GM23338 (cell line): Measurements from ENCODE around the gene ADGRD1. TPM values are rescaled to one million over a fixed set of nuclear protein-coding genes. Genes with fewer than 3 reads are reported as not detected.

ENCODE experiments used
- ATAC-seq: fragments of 200-7000 bp; cut with Tn5 transposase; 3 replicates; pipeline ENCODE4 v1.9.1; 2020
- DNase-seq: peaks from one replicate; pipeline ENCODE4 v3.0.0-alpha.2; 2015; ENCODE audit warnings: low spot score
- H2AFZ ChIP-seq: fragments of 200-600 bp; sonication (generic); 2 replicates; pipeline ENCODE4 v1.8.0; 2016; ENCODE audit warnings: antibody characterized with exemption, mild to moderate bottlenecking, moderate library complexity
- H3F3A ChIP-seq: fragments of 200-600 bp; sonication (generic); replicated peaks from 2 replicates; pipeline ENCODE4 v1.8.0; 2017; ENCODE audit warnings: antibody characterized with exemption, mixed run types, low read depth
- H3K27ac ChIP-seq: fragments of 200-600 bp; sonication (generic); 2 replicates; pipeline ENCODE4 v1.6.1; 2016; ENCODE audit warnings: low read depth
- H3K27me3 ChIP-seq: fragments of 200-600 bp; sonication (generic); 2 replicates; pipeline ENCODE4 v1.8.0; 2016; ENCODE audit warnings: mild to moderate bottlenecking, mixed run types, moderate library complexity; ENCODE audit not compliant: insufficient read depth
- H3K36me3 ChIP-seq: fragments of 200-600 bp; sonication (generic); 2 replicates; pipeline ENCODE4 v1.8.0; 2016; ENCODE audit warnings: mild to moderate bottlenecking; ENCODE audit not compliant: insufficient read depth
- H3K4me1 ChIP-seq: fragments of 200-600 bp; sonication (generic); 2 replicates; pipeline ENCODE4 v1.8.0; 2016; ENCODE audit warnings: mild to moderate bottlenecking, moderate library complexity; ENCODE audit not compliant: insufficient read depth
- H3K4me2 ChIP-seq: fragments of 200-600 bp; sonication (generic); 2 replicates; pipeline ENCODE4 v1.7.1; 2017; ENCODE audit warnings: mixed run types
- H3K4me3 ChIP-seq: fragments of 200-600 bp; sonication (generic); 2 replicates; pipeline ENCODE4 v1.6.1; 2016; ENCODE audit warnings: mixed run types
- H3K79me2 ChIP-seq: fragments of 200-600 bp; sonication (generic); replicated peaks from 2 replicates; pipeline ENCODE4 v1.8.0; 2017; ENCODE audit warnings: mild to moderate bottlenecking; ENCODE audit not compliant: insufficient read depth
- H3K9me2 ChIP-seq: fragments of 200-600 bp; sonication (generic); 2 replicates; pipeline ENCODE4 v1.8.0; 2017; ENCODE audit not compliant: insufficient read depth
- H4K20me1 ChIP-seq: fragments of 200-600 bp; sonication (generic); replicated peaks from 2 replicates; pipeline ENCODE4 v1.8.0; 2017; ENCODE audit warnings: mild to moderate bottlenecking; ENCODE audit not compliant: insufficient read depth
- H3K27ac Mint-ChIP-seq: 2 replicates; pipeline ENCODE4 v1.8.0; 2020; ENCODE audit warnings: inconsistent platforms, mild to moderate bottlenecking, moderate library complexity, mixed read lengths
- H3K27me3 Mint-ChIP-seq: 3 replicates; pipeline ENCODE4 v1.8.0; 2022; ENCODE audit warnings: low read depth, mild to moderate bottlenecking, moderate library complexity, mixed read lengths, inconsistent platforms; ENCODE audit not compliant: insufficient read depth, poor library complexity
- H3K36me3 Mint-ChIP-seq: 3 replicates; pipeline ENCODE4 v1.8.0; 2021; ENCODE audit warnings: low read depth, mild to moderate bottlenecking, inconsistent platforms, moderate library complexity, mixed read lengths
- H3K4me1 Mint-ChIP-seq: 3 replicates; pipeline ENCODE4 v1.8.0; 2020; ENCODE audit warnings: mild to moderate bottlenecking, inconsistent platforms, mixed read lengths
- H3K4me3 Mint-ChIP-seq: 3 replicates; pipeline ENCODE4 v1.8.0; 2021; ENCODE audit warnings: moderate library complexity, mild to moderate bottlenecking, inconsistent platforms, mixed read lengths
- H3K9me3 Mint-ChIP-seq: 3 replicates; pipeline ENCODE4 v1.8.0; 2020; ENCODE audit warnings: moderate library complexity, mild to moderate bottlenecking, inconsistent platforms, mixed read lengths
- CREB1 ChIP-seq: fragments of 250-450 bp; sonication (Bioruptor Pico); IDR thresholded peaks from 2 replicates; pipeline ENCODE4 v1.5.0; 2020; ENCODE audit warnings: low read depth, mild to moderate bottlenecking, moderate library complexity
- CTCF ChIP-seq, 2 experiments: fragments of 200-600 bp in 1 of 2; sonication (generic) in 1 of 2; conservative IDR thresholded peaks; 2 replicates each; pipeline versions ENCODE4 v1.5.1 to v1.6.1; 2016 to 2017; ENCODE audit warnings: antibody characterized with exemption in 2 of 2, low read depth in 2 of 2, mild to moderate bottlenecking in 2 of 2, moderate library complexity in 1 of 2
- EZH2 ChIP-seq: fragments of 200-600 bp; sonication (generic); IDR thresholded peaks from one replicate; pipeline ENCODE4 v1.8.0; 2017; ENCODE audit warnings: antibody characterized with exemption, mild to moderate bottlenecking, low read depth; ENCODE audit not compliant: unreplicated experiment
- EZH2phosphoT487 ChIP-seq: fragments of 200-600 bp; sonication (generic); IDR thresholded peaks from one replicate; pipeline ENCODE4 v1.8.1; 2018; ENCODE audit warnings: antibody characterized with exemption; ENCODE audit not compliant: unreplicated experiment
- JUNB ChIP-seq: IDR thresholded peaks from one replicate; pipeline ENCODE4 v1.6.1; 2016; ENCODE audit warnings: antibody characterized with exemption; ENCODE audit not compliant: unreplicated experiment
- NANOG ChIP-seq: IDR thresholded peaks from 2 replicates; pipeline ENCODE4 v1.6.1; 2016; ENCODE audit warnings: antibody characterized with exemption, borderline replicate concordance
- POLR2AphosphoS5 ChIP-seq: IDR thresholded peaks from 2 replicates; pipeline ENCODE4 v1.6.1; 2016; ENCODE audit warnings: antibody characterized with exemption, low read depth
- STAT1 ChIP-seq: IDR thresholded peaks from one replicate; pipeline ENCODE4 v1.6.1; 2016; ENCODE audit warnings: antibody characterized with exemption; ENCODE audit not compliant: unreplicated experiment
- ZNF114 ChIP-seq: fragments of 250-450 bp; sonication (Bioruptor Pico); IDR thresholded peaks from 2 replicates; pipeline ENCODE4 v1.5.0; 2020; ENCODE audit warnings: mild to moderate bottlenecking, moderate library complexity
- ZNF331 ChIP-seq: fragments of 250-450 bp; sonication (Bioruptor Pico); IDR thresholded peaks from 2 replicates; pipeline ENCODE4 v1.5.0; 2020; ENCODE audit warnings: low read depth, mild to moderate bottlenecking, moderate library complexity
- ZNF462 ChIP-seq: fragments of 250-450 bp; sonication (Bioruptor Pico); IDR thresholded peaks from 2 replicates; pipeline ENCODE4 v1.5.0; 2020; ENCODE audit warnings: mild to moderate bottlenecking, moderate library complexity
- polyA plus RNA-seq: library from polyadenylated mRNA; unstranded; fragments of >200 nt; fragmentation: Nextera tagmentation; extraction: Ambion mirVana; gene quantifications from 2 replicates; pipeline ENCODE4 v1.2.1, GENCODE V29; 2016
- total RNA-seq: library from RNA; depleted of rRNA; stranded (reverse); fragments of >200 nt; shearing (Covaris generic); gene quantifications from 2 replicates; pipeline ENCODE4 v1.2.3, GENCODE V29; 2014
- TF ChIP-seq, protein P1 (sequence below): IDR thresholded peaks from 2 replicates; pipeline ENCODE4 v1.6.1; 2016; ENCODE audit warnings: antibody characterized with exemption
- TF ChIP-seq, protein P2 (sequence below): IDR thresholded peaks from one replicate; pipeline ENCODE4 v1.6.1; 2018; ENCODE audit warnings: antibody characterized with exemption; ENCODE audit not compliant: unreplicated experiment

The ADGRD1 gene
- total and polyA plus RNA-seq, 2 experiments from 2014 or later: 1.4 TPM; not detected in 1

- H3K9me3 Mint-ChIP-seq: no peaks in the 10 kb centered on the region; the same call in 2 of the 3 replicates
- H3K4me1 Mint-ChIP-seq: peaks cover 6% of the 10 kb centered on the region; the same call in 2 of the 3 replicates
- Histone ChIP-seq H3F3A (no peaks in the 10 kb centered on the region), H3K27ac (no peak overlapping the region), H3K9me2 (no peaks in the 10 kb centered on the region), H3K27me3 (no peaks in the 10 kb centered on the region), H4K20me1 (no peaks in the 10 kb centered on the region), H3K4me1 (no peaks in the 10 kb centered on the region), H3K4me2 (no peak overlapping the region), H3K36me3 (no peaks in the 10 kb centered on the region), H3K4me3 (no peak overlapping the region), H3K79me2 (no peaks in the 10 kb centered on the region), H2AFZ (no peak overlapping the region)
- no peak for ATAC-seq
- no peak overlapping the region for H3K27ac Mint-ChIP-seq
- peaks cover 9% of the 10 kb centered on the region for H3K27me3 Mint-ChIP-seq
- no peak for TF ChIP-seq EZH2
- no peak for TF ChIP-seq STAT1
- TF ChIP-seq ZNF462 (CRISPR knock-in tag): no peak
- TF ChIP-seq, protein P1, sequence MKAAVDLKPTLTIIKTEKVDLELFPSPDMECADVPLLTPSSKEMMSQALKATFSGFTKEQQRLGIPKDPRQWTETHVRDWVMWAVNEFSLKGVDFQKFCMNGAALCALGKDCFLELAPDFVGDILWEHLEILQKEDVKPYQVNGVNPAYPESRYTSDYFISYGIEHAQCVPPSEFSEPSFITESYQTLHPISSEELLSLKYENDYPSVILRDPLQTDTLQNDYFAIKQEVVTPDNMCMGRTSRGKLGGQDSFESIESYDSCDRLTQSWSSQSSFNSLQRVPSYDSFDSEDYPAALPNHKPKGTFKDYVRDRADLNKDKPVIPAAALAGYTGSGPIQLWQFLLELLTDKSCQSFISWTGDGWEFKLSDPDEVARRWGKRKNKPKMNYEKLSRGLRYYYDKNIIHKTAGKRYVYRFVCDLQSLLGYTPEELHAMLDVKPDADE: no peak
- no peak for TF ChIP-seq JUNB
- no peak for TF ChIP-seq CREB1 (CRISPR knock-in tag)
- no peak for TF ChIP-seq POLR2AphosphoS5
- no peak for TF ChIP-seq EZH2phosphoT487
- no peak for TF ChIP-seq CTCF (conservative IDR thresholded peaks at IDR 0.05; ENCODE audit: low read depth in 2 of 2)
- no peak for TF ChIP-seq NANOG
- no peak for TF ChIP-seq ZNF331 (CRISPR knock-in tag)
- TF ChIP-seq, protein P2, sequence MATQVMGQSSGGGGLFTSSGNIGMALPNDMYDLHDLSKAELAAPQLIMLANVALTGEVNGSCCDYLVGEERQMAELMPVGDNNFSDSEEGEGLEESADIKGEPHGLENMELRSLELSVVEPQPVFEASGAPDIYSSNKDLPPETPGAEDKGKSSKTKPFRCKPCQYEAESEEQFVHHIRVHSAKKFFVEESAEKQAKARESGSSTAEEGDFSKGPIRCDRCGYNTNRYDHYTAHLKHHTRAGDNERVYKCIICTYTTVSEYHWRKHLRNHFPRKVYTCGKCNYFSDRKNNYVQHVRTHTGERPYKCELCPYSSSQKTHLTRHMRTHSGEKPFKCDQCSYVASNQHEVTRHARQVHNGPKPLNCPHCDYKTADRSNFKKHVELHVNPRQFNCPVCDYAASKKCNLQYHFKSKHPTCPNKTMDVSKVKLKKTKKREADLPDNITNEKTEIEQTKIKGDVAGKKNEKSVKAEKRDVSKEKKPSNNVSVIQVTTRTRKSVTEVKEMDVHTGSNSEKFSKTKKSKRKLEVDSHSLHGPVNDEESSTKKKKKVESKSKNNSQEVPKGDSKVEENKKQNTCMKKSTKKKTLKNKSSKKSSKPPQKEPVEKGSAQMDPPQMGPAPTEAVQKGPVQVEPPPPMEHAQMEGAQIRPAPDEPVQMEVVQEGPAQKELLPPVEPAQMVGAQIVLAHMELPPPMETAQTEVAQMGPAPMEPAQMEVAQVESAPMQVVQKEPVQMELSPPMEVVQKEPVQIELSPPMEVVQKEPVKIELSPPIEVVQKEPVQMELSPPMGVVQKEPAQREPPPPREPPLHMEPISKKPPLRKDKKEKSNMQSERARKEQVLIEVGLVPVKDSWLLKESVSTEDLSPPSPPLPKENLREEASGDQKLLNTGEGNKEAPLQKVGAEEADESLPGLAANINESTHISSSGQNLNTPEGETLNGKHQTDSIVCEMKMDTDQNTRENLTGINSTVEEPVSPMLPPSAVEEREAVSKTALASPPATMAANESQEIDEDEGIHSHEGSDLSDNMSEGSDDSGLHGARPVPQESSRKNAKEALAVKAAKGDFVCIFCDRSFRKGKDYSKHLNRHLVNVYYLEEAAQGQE: no peak
- TF ChIP-seq ZNF114: no peak
- DNase-seq: no peak
- H3K4me3 Mint-ChIP-seq: no peak overlapping the region
- no peaks in the 10 kb centered on the region for H3K36me3 Mint-ChIP-seq
These were observed 98.5 kb downstream of the ADGRD1 start for GRCh38 chr12:131052063-131052781.
